ENCODE data around the gene TEX30.

The TEX30 gene

DNA sequence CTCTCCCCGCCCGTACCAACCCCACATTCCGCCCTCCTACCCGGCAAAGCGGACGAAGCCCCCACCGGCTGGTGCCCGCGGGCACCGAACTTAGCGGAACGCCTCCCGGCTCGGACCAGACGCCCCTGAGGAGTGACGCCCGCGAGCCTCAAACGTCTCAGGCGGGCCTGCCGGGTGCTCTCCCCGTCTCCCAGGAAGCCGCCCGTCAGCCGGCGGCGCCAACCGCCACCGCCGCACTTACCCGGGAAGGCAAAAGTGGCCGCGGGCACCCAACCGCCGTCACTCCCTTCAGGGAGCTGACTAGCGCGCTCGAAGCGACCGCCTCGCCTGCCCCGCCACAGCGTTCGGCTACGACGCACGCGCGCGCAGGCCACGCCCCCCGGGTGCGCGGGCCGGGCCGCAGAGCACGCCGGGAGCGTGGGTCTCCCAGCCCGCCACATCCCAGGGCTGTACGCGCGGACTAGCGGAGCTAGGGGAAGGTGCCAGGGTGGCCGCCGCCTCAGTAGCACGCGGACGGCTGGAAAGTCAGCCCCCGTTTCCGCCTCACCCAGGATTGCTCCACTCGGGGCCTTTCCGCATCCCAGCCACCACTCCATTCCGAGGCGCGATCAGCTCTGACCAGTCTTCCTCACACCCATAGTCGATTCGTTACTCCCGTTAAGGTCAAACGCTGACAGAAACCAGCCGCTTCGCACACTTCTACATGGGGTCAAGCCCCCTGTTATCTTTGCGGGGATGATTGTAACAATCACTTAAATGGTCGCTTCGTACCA lies at the start of gene TEX30:
Gene TEX30, minus strand, starts transcription at position 346 of the 773 bp plus-strand sequence. CDS start 3,760 bp downstream, outside the sequence.
- no peak for FAIRE-seq
- TF ChIP-seq, protein P1, sequence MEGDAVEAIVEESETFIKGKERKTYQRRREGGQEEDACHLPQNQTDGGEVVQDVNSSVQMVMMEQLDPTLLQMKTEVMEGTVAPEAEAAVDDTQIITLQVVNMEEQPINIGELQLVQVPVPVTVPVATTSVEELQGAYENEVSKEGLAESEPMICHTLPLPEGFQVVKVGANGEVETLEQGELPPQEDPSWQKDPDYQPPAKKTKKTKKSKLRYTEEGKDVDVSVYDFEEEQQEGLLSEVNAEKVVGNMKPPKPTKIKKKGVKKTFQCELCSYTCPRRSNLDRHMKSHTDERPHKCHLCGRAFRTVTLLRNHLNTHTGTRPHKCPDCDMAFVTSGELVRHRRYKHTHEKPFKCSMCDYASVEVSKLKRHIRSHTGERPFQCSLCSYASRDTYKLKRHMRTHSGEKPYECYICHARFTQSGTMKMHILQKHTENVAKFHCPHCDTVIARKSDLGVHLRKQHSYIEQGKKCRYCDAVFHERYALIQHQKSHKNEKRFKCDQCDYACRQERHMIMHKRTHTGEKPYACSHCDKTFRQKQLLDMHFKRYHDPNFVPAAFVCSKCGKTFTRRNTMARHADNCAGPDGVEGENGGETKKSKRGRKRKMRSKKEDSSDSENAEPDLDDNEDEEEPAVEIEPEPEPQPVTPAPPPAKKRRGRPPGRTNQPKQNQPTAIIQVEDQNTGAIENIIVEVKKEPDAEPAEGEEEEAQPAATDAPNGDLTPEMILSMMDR (IDR thresholded peaks at IDR 0.05; ENCODE audit: insufficient read depth, missing control alignments): no peak
- peak; percentile 40 for DNase-seq (ENCODE audit: insufficient read length, low spot score)

DNA sequence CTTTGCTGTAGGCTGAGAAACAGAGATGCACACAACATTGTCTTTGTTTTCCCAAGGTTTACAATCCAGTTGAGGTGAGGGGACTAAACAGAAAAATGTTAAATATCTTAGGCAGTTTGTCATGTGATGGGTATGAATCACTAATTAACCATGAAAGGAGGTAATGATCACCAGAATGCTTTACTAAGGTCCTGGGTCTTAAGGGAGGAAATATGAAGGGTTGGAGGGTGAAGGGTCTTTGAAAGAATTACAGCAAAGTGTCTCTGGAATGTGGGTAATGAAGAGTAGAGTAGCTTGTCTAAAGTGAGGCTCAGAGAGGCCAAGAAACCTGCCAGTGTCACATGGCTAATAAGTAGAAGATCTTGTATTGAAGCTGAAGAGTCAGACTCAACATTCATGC lies 44.3 kb upstream of the TEX30 start:
- no peak for DNase-seq (ENCODE audit: insufficient read length, low spot score)
- no peak for FAIRE-seq
- TF ChIP-seq, protein P1 (IDR thresholded peaks at IDR 0.05; ENCODE audit: insufficient read depth, missing control alignments): no peak

DNA sequence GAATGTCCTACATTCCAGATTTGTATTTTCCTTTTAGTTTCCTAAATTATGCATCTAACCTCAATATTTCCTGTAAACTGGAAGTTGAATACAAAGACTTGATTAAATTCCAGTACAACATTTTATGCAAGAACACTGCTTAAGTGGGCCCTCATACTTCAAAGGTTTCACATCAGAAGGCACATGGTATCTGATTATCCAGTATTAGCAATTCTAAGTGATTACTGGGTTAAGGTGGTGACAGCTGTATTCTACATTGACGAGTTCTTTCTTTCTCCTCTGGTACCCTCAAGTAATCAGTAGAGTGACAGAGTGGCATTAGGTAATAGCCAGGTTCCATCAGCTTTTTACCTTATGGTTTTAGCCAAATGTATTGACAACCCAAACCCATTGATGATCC lies 43.7 kb upstream of the TEX30 start:
- TF ChIP-seq, protein P1 (IDR thresholded peaks at IDR 0.05; ENCODE audit: insufficient read depth, missing control alignments): no peak
- no peak for DNase-seq (ENCODE audit: insufficient read length, low spot score)
- no peak for FAIRE-seq

DNA sequence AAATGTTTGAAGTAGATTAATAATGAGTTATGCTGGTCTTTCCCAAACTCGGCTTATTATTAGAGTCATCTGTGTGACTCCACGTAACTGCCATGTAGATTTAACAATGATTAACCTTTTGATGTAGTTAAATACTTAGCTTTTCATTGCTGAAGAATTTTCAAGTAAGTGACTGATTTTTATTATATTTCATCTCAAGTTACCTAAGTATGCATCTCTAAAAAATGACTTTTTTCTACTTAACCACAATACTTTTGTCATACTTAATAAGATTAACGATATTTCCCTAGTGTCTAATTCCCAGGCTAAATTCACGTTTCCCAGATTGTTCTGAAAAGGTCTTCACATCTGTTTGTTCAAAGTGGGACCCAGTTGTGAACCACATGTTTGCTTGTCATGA lies 43.1 kb upstream of the TEX30 start:
- DNase-seq (ENCODE audit: insufficient read length, low spot score): no peak
- FAIRE-seq: peak; percentile 16
- TF ChIP-seq, protein P1 (IDR thresholded peaks at IDR 0.05; ENCODE audit: insufficient read depth, missing control alignments): no peak

DNA sequence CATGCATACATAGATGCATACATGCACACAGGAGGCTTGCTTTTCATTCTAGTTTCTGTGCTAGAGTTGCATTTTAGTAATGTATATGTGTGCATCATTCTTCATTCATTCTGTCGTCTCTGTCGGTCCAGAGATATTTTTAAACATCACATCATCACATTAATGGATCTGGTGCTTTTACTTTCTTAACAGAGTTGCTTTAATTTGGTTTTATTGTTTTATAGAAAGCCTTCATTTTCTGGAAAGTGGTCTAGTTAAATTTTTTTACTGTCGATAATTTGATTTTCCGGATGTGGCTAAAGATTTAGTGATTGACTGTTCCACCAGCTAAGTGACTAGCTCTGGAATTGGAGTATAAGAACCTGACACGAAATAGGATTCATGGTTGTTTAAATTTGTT lies 42.2 kb upstream of the TEX30 start:
- no peak for FAIRE-seq
- no peak for DNase-seq (ENCODE audit: insufficient read length, low spot score)
- TF ChIP-seq, protein P1 (IDR thresholded peaks at IDR 0.05; ENCODE audit: insufficient read depth, missing control alignments): no peak

DNA sequence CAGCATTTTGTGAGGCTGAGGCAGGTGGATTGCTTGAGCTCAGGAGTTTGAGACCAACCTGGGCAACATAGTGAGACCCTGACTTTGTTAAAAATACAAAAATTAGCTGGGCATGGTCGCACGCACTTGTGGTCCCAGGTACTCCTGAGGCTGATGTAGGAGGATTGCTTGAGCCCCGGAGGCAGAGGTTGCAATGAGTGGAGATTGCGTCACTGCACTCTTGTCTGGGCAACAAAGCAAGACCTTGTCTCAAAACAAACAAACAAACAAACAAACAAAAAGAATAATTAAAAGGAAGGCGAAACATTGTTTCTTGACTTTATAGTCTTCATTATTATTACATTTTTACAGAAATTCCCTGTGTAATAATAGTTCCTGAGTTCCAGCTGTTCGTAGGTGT lies 41.2 kb upstream of the TEX30 start:
- FAIRE-seq: no peak
- DNase-seq (ENCODE audit: insufficient read length, low spot score): no peak
- TF ChIP-seq, protein P1 (IDR thresholded peaks at IDR 0.05; ENCODE audit: insufficient read depth, missing control alignments): no peak

DNA sequence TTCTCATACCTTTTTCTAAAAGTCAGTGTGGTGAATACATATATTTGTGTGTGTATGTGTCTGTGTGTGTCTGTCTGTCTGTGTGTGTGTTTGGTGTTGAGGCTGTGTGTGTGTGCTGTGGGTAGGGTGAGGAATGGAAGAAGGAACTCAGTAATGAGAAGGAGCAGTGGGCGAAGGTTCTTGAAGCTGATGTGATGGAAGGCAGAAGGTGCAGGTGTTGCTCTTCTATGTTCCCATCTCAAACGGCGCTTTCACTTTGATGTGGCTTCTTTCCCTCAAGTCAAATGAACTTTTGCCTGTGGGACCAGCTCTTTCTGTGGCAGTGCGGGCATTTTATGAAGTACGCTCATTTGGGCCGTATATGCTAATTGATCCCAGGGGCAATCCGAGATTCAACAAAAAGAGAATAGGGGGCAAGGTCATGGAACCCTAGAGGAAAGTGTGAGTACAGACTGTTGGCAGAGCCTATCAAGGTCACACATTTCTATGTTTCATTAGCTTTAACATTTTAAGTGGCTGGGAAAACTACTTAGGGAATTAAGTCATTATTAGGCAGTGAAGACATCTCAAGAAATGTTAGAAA lies 40.5 kb upstream of the TEX30 start:
- TF ChIP-seq, protein P1 (IDR thresholded peaks at IDR 0.05; ENCODE audit: insufficient read depth, missing control alignments): no peak
- FAIRE-seq: no peak

More for the DNA sequence above, 40.5 kb upstream of the TEX30 start:
- DNase-seq (ENCODE audit: insufficient read length, low spot score): no peak

Data from D721Med (cell line).